GDM1 (cell line): ENCODE measurements around the gene SGMS1.

Source experiments
- DNase-seq: peaks from one replicate; lab custom pipeline; 2025; lab: John Stamatoyannopoulos, UW

The SGMS1 gene

GRCh38 chr10:50636618-50637579 lies 13.1 kb upstream of the SGMS1 start:
- no peak for DNase-seq

DNA sequence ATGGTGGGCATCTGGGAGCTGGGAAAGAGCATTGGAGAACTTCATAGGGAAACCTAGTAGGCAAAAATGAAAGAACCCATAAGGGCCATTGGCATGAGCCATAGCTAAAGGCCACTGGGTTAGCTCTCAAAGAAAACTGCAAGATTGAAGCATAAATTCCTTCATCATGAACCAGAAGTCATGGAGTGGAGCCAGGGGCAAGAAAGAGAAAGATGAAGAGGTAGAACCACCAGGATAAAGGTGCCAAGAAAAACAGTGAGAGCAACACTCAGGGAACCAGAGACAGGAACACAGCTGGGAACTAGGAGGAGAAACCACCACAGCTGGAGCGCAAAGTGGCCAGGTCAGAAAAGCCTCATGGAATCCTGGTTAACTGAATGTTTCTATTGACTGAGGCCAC lies 11.5 kb upstream of the SGMS1 start:
- DNase-seq = no peak

DNA sequence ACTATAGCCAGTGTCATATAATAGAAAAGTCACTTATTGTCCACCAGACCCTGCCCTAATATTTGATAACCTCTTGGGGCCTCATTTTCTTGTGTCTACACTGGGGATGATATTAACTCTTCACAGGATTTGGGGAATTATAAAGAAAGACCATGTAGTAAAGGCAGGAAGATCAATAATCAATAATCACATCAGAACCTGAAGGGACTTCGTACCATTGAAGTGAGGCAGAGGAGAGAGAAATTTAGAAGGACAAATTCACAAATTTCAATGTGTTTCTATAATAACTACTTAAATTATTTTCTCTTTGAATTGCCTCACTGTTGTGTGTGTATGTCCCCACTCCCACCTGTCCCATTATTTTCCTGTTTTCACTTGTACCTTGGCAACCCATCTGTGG lies 10.7 kb upstream of the SGMS1 start:
- no peak for DNase-seq

DNA sequence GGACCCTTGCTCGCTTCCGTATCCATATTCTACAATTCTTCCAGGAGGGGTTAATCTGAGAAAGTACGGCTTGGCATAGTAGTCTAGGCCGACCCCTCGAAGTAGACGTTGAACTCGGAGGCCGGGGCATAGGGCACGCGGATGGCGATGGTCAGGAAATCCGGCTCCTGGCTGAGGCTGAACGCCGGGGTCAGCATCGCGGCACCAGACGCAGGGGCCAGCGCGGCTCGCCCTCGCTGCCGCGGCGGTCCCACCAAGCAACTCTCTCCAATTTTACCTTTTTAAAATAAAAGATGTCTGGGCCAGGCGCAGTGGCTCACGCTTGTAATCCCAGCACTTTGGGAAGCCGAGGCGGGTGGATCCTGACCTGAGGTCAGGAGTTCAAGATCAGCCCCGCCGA lies 7.3 kb upstream of the SGMS1 start:
- no peak for DNase-seq

DNA sequence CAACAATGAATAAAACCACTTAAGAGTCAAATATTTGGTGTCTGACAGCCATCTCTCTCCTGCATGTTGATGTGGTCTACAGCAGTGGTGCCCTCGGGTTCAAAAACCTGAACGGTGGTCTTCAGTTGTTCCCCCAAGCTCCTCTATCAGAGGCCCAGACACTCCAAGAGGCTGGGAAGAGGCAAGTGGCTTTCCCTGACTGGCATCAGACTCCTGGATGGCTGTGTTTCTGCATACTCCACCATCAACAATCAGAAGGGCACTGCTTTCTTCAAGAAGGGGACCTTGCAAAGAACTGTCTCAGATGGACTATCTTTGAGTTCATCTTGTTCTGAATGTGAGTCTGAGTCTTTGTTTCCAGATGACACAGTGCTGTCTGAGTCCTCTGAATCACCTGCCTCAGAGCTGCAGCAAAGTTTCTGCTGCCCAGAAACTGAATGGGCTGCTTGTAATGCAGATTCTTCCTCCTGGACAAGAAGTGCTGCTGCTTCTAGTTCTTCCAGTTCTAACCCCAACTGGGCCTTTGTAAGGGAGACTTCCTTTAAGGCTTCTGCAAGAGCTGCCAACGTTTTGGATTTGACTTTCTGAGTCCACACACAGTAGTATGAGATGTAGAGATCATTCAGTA lies 5.9 kb upstream of the SGMS1 start:
- DNase-seq = no peak

GRCh38 chr10:50627896-50628295 lies 4.1 kb upstream of the SGMS1 start:
- no peak for DNase-seq

- DNase-seq = no peak
These were observed 3.7 kb upstream of the SGMS1 start for GRCh38 chr10:50627443-50627842.

DNA sequence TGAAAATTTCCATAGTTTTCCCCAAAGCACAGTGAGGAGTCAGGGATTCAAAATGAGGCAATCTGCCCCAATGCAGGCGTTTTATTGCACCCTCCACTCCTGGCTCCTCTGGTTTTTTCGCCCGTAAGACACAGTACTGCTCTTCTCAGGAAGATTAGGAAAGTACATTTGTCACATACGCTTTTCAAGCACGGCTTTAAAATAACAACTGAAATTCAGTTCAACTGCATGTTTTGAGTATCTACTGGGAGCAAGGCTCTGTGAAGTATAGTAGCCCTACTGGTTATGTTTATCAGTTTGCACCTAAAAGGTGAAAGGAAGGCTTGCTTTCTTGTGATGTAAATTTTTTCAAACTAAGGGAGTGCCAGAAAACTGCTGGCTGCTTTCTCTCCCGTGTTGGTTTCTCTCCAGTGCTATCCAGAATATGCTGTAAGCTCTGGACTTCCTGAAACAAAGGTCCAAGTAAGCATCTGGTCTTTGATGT lies 1.9 kb upstream of the SGMS1 start:
- DNase-seq = no peak

DNA sequence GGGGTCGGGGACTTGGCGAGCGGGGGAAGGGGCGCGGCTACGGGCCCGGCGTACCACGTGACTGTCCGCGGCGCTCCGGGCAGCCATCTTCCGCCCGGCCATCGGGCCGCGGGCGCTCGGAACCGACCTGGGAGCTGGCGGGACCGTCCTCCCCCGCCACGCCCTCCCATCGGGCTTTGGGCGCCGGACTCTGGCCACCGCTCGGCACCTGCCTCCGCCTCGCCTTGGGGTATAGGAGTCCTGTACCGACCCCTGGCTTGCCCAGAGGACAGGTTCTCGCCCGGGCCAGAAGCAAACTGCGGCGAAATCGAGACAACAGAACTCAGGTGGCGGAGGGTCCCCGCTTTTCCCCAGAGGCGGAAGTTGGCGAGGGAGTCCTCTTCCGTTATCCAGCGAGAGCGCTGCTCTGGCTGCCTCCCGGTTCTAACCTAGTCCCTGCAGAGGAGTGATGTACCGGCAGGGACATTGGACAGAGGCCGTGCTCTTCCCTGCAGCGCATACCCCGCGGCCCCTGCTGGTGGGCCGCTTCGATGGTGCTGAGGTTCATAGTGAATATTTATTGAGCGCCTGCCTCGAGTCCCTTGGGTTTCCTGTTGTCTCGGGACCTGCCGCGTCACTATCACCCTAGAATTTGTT lies 1.2 kb upstream of the SGMS1 start:
- DNase-seq = peak; percentile 83

GRCh38 chr10:50624413-50624865 lies 683 bp upstream of the SGMS1 start:
- peak; percentile 90 for DNase-seq

DNA sequence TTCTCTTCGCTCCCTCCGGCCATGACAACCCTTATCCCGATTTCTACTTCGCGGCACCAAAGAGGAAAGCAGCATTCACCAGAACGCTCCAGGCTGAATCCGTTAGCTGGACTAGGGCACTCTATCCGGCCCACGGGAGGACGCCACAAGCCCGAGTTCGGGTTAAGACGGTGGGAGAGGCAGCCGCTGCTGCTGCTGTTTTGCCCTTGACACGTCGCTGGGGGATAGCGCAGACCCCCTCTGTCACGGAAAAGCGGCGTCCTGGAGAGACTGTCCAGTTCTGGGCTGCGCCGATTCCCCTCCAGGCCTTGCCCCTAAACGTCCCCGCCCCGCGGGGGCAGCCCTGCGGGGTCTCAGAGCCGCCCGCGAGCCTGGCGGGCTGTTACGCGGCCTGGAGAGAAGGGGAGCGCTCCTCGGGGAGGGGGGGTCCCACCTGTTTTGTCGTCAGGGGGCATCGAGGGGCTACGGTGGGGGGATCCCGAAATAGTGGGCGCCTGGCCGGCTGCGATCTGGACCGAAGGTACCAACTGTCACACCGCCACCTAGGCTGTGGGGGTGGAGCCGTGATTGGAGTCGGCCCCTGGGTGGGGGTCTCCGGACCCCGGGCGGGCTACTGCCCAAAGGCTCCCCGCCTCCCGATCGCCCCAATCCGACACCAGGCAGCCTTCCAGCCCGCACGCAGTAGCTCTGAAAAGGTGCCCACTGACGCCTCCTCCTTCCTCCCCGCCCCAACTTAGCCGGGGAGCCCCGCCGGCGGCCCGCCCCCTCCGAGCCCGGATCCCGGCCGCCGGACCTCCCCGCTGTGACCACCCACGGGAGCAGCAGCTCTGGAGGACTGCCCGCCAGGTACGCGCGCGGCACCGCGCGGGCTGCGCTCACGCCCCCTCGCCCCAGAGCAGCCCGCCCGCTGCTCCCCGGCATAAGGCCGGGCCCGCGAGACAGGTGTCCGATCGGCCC lies 772 bp downstream of the SGMS1 start:
- DNase-seq = no peak

DNA sequence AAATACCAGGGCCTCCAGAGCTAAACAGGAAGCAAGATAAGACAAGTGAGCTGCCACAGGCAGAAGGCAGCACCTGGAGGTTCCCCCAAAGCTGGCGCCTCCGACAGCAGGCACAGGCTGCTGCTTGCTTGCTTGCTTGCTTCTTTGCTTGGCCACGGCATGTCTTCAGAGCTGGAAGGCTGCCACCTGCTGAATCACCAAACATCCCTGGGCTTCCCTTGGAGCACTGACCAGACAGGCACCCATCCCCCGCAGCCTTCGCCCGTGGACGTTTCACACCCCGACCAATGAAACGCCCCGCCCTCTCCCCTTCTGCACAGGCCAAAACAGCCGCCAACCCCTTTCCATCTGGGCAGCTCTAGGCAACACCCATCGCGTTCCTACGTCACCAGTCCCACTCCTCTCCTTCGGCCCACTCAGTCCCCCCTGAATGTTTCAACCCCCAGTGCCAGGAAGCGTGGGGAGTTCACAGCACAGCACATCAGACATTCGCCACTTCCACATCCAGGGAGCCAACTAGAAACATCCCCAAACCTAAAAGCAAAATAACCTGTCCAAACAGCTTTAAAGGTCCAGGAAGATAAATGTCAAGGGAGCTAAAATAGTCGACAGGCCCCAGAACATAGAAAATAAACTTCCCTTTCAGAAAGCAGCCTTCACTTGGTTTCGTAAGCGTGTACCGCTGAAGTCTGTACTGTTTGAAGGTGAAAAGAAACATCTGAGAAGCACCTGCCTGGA lies 1.6 kb downstream of the SGMS1 start:
- peak; percentile 69 for DNase-seq

DNA sequence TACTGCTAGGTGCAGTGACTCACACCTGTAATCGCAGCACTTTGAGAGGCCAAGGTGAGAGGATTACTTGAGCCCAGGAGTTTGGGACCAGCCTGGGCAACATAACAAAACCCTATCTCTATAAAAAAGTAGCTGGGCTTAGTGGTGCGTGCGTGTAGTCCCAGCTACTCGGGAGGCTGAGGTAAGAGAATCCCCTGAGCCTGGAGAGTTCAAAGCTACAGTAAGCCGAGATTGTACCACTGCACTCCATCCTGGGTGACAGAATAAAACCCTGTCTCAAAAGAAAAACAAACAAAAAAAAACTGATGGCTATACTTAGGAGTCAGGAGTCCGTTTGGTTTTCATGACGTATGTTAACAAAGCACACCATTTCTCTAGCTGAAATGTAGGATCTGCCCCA lies 2.9 kb downstream of the SGMS1 start:
- no peak for DNase-seq

- DNase-seq = no peak
These were observed 3.9 kb downstream of the SGMS1 start for GRCh38 chr10:50619882-50620281.

GRCh38 chr10:50619166-50619565 lies 4.6 kb downstream of the SGMS1 start:
- DNase-seq = no peak

DNA sequence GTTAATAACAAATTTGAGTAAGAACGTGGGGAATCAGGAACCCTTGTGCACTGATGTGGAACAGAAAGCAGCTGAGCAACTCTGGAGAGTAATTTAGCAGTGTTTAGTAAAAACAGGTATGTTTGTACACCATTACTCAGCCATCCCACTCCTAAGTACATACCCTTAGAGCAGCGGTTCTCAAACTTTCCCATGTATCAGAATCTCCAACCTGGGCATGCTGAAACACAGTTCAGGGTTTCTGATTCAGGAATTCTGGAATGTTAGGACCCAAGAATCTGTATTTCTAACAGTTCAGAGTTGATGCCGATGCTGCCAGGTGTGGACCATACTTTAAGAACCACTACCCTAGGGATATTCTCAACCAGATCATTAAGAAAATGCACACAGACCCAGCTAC lies 5.1 kb downstream of the SGMS1 start:
- DNase-seq = no peak

GRCh38 chr10:50615658-50616057 lies 8.1 kb downstream of the SGMS1 start:
- no peak for DNase-seq

- DNase-seq = no peak
These were observed 9.2 kb downstream of the SGMS1 start for GRCh38 chr10:50614444-50615137.

- no peak for DNase-seq
These were observed 9.9 kb downstream of the SGMS1 start for GRCh38 chr10:50613726-50614443.

DNA sequence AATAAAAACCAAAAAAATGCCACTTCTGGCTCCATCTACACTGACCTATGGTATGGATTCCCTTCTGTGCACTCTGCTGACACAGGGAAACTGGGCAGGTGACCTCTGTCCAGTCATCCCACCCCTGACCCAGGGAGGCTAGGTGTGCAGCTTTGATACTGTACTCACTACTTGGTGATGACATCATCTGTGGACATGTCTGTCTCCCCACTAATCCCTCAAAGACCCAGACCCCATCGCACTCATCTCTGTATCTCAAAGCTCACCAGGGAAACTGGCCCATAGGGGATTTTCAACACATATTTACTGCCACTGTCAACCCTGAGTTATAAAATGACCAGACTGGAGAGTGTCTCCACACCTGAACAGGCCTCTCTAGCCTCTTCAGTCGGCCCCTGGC lies 10.6 kb downstream of the SGMS1 start:
- no peak for DNase-seq
